ENCODE results near the gene PDGFRB.

Gene PDGFRB

GRCh38 chr5:150153957-150154617 lies 1.6 kb downstream of the PDGFRB start:
- Histone ChIP-seq H3K9me3 (ENCODE audit: insufficient read depth, low read length) (no peaks in the 10 kb centered on the region), H2AFZ (ENCODE audit: low read depth, low read length, severe bottlenecking) (no peak overlapping the region), H3K4me3 (ENCODE audit: insufficient read depth, low read length, poor library complexity, severe bottlenecking) (no peak overlapping the region), H3K4me2 (ENCODE audit: low read depth, low read length, poor library complexity, severe bottlenecking) (no peak overlapping the region), H3K79me2 (ENCODE audit: insufficient read depth, low read length) (no peaks in the 10 kb centered on the region), H3K36me3 (ENCODE audit: low read length) (no peaks in the 10 kb centered on the region), H3K9me2 (replicated peaks; ENCODE audit: insufficient read depth, low read length) (no peaks in the 10 kb centered on the region), H3F3A (ENCODE audit: insufficient read depth) (no peaks in the 10 kb centered on the region), H3K27ac (ENCODE audit: low read depth, low read length) (no peak overlapping the region), H3K9ac (ENCODE audit: low read length) (no peak overlapping the region), H4K20me1 (ENCODE audit: low read depth, low read length) (no peaks in the 10 kb centered on the region), H3K27me3 (ENCODE audit: low read length) (no peaks in the 10 kb centered on the region)
- TF ChIP-seq EZH2phosphoT487 (conservative IDR thresholded peaks at IDR 0.05; ENCODE audit: low read length) (no peak), CTCF (IDR thresholded peaks at IDR 0.05; ENCODE audit: insufficient read depth, low read length, poor library complexity, severe bottlenecking) (no peak)

- no peaks in the 10 kb centered on the region for H3K36me3 ChIP-seq (ENCODE audit: low read length)
- no peaks in the 10 kb centered on the region for H3K9me2 ChIP-seq (replicated peaks; ENCODE audit: insufficient read depth, low read length)
- H3K4me3 ChIP-seq (ENCODE audit: insufficient read depth, low read length, poor library complexity, severe bottlenecking) = no peak overlapping the region
- no peaks in the 10 kb centered on the region for H3K79me2 ChIP-seq (ENCODE audit: insufficient read depth, low read length)
- H3K9me3 ChIP-seq (ENCODE audit: insufficient read depth, low read length) = no peaks in the 10 kb centered on the region
- TF ChIP-seq CTCF (IDR thresholded peaks at IDR 0.05; ENCODE audit: insufficient read depth, low read length, poor library complexity, severe bottlenecking) = no peak
- TF ChIP-seq EZH2phosphoT487 (conservative IDR thresholded peaks at IDR 0.05; ENCODE audit: low read length) = no peak
- no peak overlapping the region for H3K9ac ChIP-seq (ENCODE audit: low read length)
- no peaks in the 10 kb centered on the region for H3K27me3 ChIP-seq (ENCODE audit: low read length)
- H2AFZ ChIP-seq (ENCODE audit: low read depth, low read length, severe bottlenecking) = no peak overlapping the region
- H3K4me2 ChIP-seq (ENCODE audit: low read depth, low read length, poor library complexity, severe bottlenecking) = no peak overlapping the region
- no peaks in the 10 kb centered on the region for H3F3A ChIP-seq (ENCODE audit: insufficient read depth)
- no peaks in the 10 kb centered on the region for H4K20me1 ChIP-seq (ENCODE audit: low read depth, low read length)
- no peak overlapping the region for H3K27ac ChIP-seq (ENCODE audit: low read depth, low read length)
These were observed 2.2 kb downstream of the PDGFRB start for GRCh38 chr5:150153483-150153882.

GRCh38 chr5:150152636-150153462 lies 2.8 kb downstream of the PDGFRB start:
- Histone ChIP-seq H3K9me3 (ENCODE audit: insufficient read depth, low read length) (no peaks in the 10 kb centered on the region), H3F3A (ENCODE audit: insufficient read depth) (no peaks in the 10 kb centered on the region), H3K4me3 (ENCODE audit: insufficient read depth, low read length, poor library complexity, severe bottlenecking) (no peak overlapping the region), H3K36me3 (ENCODE audit: low read length) (no peaks in the 10 kb centered on the region), H3K27ac (ENCODE audit: low read depth, low read length) (no peak overlapping the region), H4K20me1 (ENCODE audit: low read depth, low read length) (no peaks in the 10 kb centered on the region), H3K4me2 (ENCODE audit: low read depth, low read length, poor library complexity, severe bottlenecking) (no peak overlapping the region), H2AFZ (ENCODE audit: low read depth, low read length, severe bottlenecking) (no peak overlapping the region), H3K79me2 (ENCODE audit: insufficient read depth, low read length) (no peaks in the 10 kb centered on the region), H3K9me2 (replicated peaks; ENCODE audit: insufficient read depth, low read length) (no peaks in the 10 kb centered on the region), H3K9ac (ENCODE audit: low read length) (no peak overlapping the region), H3K27me3 (ENCODE audit: low read length) (no peaks in the 10 kb centered on the region)
- TF ChIP-seq EZH2phosphoT487 (conservative IDR thresholded peaks at IDR 0.05; ENCODE audit: low read length) (no peak), CTCF (IDR thresholded peaks at IDR 0.05; ENCODE audit: insufficient read depth, low read length, poor library complexity, severe bottlenecking) (no peak)

All from SU-DHL-6 (cell line).